Left kidney (tissue), 8 donors: ENCODE measurements around the gene CFAP100. TPM values are rescaled to one million over a fixed set of nuclear protein-coding genes. Genes with fewer than 3 reads are reported as not detected.
A peak's percentile ranks its signal among the peaks of the same experiment; 100 is the strongest.

Source experiments
- DNase-seq: peaks from one replicate; pipeline ENCODE4 v3.0.0-alpha.2; 2013
- long read RNA-seq, 8 donors: transcript quantifications; one replicate each; lab custom pipeline, GENCODE V29; 2026
- polyA plus RNA-seq: library from polyadenylated mRNA; unstranded; fragments of 120-200 nt; gene quantifications from one replicate; pipeline ENCODE4 v1.2.1, GENCODE V29; 2013; ENCODE audit not compliant: insufficient read length

Gene CFAP100
- 1.7 TPM for polyA plus RNA-seq
- long read RNA-seq, donor 1: 0 reads
- long read RNA-seq, donor 2: 0 reads
- long read RNA-seq, donor 3: 0 reads
- long read RNA-seq, donor 4: 0 reads
- long read RNA-seq, donor 5: 0 reads
- long read RNA-seq, donor 6: 0 reads
- long read RNA-seq, donor 7: 0 reads
- long read RNA-seq, donor 8: 0 reads

DNA sequence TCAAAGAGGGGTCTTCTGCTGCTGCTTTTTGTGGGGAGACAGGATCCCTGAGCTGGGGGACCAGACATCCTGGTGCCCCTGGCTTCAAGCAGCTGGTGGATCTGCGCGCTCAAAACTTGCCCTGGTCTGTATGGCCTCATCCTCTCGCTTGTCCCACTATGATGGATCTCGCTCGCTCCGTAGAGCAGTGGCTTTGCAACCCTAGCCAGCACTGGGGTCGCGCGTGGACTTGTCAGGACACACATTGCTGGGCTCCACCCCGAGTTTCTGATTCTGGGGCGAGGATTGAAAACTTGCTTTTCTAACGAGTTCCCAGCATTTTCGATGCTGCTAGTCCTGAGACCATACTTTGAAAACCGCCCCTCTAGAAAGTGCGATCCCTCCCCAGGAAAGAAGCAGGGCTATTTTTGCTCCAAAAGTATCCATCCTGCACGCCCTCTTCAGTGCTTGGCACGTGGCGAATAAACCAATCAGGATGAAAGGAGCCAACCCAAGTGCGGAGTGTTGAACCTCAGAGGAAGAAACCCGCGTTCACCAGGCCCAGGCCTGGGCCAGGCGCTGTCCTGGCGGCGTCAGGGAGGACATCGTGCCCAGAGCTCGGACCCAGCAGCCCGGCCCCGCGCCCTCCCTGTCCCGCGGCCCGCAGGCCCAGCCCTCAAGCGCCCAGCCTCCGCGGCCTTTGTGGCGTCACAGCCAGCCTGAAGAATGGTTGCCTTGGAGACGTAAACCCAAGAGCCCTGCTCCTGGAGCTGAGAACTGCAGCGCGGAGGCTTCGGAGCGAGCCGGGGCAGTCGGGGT lies at the start of gene CFAP100:
TSS of gene CFAP100 (plus strand) at position 731 of the 798 bp plus-strand sequence. CDS start 1,092 bp downstream, outside the sequence.
- peak; percentile 71 for DNase-seq

DNA sequence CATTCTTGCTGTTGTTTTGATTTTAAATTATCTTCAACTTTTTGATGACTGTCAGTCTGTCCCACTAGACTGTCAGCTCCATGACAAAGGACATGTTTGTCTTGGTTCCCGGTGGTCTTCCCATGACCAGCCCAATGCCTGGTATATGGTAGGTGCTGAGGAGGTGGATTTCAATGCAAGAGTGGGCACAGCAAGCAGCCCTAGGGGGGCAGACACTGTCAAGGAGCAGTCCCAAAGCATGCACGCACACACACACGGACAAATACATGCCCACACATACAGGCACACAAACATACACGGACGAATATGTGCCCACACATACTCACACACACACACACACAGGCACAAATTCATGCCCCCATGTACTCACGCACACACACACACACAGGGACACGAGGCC lies 49.5 kb upstream of the CFAP100 start:
- DNase-seq: no peak

DNA sequence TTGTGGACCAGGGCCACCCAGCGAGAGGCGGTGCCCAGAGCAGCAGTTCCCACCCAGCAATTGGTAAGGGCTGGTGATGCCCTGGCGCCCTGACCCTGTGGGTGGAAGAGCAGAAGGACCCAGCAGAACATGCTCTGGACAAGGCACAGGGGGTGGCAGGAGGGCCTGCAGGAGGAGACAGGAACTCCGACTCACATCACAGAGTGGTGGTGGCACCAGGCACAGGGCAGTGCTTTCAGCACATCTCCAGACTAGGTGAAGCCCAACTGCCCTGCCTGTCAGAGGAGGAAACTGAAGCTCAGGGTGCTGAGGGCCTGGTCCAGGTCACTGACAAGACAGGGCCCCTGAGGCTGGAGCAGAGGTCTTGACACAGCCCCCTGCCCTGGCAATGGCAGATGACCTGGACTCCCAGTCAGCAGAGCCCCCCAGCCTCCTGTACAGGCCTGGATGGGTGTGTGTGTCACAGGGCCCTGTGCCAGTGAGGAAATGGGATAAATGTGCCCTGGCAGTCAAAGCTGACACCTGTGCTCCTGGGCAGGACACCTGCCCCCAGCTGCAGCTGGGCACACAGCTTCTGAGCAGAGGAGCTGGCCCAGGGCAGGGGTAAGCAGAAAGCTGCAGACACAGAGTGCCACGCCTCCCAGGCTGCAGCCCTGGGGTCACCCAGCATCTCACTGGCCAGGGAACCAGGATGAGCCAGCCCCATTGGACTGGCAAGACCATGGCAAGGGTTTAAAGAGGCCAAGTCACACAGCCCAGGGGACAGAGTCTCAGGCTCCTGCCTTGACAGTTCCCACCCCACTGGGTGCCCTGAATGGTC lies 48.9 kb upstream of the CFAP100 start:
- DNase-seq: no peak

DNA sequence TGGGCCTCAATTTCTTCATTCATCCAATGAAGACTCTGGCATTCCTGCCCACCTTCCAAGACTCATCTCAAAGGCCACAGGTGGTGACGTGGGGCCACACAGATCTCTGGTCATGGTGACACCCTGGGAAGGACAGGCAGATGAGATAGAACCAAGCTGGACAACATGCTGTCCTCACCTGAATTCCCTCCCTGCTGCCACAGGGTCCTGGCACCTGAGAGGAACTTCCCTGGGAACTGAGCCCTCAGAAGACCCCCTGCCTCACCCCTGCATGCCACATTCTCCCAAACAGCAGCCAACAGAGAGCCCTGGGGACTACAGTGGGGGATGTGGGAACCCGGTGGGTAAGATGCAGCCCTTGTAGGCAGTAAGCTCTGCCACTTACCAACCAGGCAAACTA lies 48.2 kb upstream of the CFAP100 start:
- no peak for DNase-seq

DNA sequence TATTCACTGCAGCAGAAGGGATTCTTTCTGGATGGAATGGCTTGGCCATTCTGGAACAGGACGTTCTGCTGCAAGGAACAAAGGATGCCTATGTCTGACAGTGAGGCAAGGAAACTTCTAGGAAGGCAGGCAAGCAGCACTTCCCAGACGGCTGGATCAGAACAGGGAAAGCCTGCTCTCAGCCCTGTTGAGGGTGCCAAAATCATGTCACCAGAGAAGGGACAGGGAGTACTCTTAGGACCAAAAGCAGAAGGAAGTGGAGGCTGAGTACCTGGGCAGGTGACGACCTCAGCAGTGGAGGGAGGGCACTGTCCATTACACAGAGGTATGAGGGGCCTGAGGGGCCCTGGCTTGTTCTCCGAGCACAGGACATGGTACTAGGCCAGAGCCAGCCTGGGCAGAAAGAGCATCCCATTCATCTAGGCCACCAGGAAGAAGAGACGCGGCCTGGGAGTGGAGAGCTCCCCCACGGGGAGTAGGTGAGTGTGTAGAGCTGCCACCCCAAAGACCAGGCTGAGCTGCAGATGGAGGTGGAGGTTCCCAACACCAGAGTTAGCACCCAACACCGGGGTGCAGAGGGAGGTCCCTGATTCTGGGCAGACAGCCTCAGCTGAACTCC lies 47.1 kb upstream of the CFAP100 start:
- no peak for DNase-seq

DNA sequence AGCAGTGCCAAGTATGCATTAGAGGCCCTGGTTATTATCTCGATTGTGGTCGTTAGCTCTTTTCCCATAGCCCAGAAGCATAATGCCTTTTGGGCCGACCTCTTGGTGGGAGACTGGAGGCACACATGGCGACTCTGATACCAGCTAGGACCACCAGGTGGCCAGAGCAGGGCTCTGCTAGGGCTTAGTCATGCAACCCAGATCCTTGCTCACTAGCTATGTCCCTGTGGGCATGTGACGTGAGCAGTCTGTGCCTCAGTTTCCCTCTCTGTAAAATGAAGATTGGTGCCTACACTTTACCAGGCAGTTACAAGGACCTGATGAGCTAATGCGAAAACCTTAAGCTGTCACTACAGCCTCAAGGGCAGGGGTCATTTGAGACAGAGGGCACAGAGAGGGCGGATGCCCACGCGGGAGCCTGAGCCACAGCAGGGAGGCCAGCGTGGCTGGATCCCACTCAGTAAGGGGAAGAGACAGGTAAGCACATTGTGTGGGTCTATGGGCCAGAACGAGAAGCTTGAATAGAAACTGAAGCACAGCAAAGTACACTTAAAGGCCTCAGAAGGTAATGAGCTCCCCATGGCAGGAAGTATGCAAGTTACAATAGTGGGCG lies 46.3 kb upstream of the CFAP100 start:
- no peak for DNase-seq

DNA sequence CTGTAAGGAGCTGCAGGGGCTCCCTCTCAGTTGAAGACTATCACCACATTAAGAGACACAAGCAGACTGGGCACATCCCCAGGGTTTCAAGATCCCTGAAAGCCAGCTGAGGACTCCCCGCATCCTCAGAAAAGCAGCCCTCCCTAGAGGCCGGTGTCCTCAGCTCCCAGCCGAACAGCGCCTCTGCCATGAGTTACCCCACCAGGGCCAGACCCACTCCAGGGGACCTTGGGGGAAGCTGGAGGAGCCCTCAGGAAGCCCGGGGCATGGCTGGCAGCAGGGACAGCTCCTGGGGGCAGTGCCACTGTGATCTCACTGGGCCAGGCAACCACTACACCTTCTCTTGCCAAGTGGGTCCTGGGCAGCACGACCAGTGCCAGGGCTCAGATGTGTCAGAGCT lies 45.6 kb upstream of the CFAP100 start:
- DNase-seq: no peak

DNA sequence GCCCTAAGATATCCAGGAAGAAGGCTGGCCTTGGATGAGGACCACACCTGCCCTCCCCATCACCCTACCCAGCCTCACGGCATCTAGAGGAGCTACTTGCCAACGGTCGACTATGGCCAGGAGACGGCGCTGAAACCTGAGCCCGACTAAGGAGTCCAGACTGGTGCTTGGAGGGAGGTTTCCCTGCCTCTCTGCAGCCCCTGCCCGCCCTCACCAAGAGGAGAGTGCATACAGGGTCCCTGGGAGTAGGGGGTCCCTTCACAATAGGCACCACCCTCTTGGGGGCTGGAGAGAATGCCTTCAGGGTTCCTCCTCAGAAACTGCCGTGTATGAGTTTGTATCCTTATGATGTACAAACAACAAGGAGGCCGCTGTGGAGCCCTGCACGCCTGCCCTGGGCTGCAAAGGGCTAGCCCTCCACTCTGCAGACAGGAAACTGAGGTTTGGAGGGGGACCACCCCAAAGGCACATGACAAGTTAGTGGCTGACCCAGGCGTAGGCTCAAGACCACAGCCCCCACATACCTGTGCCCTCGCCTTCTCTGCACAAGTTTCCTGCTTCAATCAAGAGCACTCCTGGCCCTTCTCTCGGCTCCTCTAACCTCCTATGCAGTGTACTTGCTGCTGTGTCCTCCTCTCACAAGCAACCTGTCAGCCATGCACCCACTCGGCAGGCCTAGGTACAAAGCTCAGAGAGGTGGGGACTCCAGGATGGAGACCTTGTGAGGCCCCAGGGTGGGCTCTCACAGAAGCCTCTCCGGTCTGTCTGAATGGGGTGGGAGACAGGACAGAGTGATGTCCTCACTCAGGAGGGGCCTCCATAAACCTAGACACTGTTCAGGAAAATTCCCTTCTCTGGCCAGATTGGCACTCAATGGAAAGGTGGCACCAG lies 44.9 kb upstream of the CFAP100 start:
- no peak for DNase-seq

DNA sequence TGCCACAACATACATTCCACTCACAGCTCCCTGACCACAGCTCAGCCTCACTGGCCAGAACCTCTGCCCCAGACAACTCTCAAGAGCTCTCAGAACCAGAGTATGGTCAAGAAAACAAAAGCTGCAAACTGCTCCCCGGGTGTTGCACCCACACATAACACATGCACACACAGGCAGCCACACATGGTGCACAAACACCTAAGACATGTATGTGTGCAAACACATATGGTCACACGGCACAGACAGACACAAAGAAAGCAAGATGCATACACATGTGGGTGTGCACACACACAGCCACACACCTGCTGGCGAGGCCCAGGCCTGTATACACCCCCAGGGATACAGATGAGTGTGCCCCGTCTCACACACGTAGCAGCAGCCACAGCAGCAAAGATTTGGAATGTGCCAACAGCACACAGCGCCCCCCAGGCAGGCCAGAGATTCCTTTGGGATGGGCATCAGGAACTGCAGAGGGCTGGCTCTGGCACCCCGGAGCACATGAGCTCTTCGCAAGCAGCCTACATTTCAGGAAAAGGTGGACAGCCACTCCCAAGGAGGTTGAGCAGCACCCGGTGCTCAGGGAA lies 44.1 kb upstream of the CFAP100 start:
- no peak for DNase-seq

DNA sequence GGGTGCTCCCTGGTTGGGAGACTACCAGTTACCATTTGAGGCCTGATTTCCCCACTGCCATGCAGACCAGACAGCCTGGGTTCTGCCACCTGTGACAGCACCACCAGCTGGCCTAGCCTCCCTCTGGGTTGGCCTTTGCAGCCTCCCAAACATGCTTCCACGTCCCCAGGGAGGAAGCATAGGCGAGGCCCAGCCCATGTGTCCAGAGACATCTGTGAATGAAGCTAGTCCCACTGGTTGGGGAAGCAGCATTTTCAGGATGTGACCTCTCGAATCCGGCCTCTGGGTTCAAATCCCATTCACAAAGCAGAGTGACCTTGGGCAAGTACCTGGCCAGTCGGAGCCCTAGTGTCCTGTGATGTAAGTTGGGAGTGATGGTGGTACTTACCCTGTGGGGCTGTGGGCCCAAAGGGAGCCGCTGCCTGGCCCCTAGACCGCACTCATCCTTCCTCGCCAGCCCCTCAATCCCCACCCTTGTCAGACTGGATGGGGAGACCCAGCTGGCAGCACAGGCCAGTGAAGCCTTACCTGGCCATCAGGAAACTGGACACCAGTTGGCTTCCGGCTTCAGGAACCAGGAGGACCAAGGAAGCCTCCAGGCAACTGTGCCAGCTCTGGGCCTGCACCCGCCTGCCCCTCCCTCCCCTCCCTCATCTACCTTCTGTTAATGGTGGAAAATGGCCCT lies 43.5 kb upstream of the CFAP100 start:
- DNase-seq: no peak

DNA sequence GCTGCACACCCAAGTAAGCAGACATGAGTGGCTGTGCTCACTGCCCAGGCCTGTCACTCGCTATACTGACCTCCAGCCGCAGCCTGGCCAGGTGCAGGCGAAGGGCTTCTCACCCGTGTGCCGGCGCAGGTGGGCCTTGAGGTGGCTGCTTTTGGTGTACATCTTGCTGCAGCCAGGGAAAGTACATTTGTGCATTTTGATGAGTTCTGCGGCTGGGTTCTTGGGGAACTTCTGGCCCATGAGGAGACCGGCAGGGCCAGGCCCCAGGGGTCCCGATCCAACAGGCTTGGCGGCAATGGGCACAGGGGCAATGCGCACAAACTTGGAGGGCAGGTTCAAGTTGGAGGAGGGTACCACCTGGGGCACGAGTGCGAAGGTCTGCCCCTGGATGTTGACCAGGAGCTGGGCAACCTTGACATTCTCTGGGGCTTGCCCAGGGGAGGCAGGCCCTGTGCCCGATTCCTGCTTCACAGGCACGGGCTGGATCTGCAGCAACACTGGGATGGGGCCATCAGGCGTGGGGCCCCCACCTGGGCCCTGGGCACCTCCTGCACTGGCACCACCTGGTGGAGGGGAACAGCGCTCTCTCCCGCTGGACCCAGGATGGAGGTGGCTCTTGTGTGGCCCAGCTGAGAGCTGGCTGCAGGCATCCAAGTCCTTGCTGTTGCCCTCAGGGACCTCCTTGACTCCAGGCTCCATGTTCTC lies 42.8 kb upstream of the CFAP100 start:
- DNase-seq: no peak

DNA sequence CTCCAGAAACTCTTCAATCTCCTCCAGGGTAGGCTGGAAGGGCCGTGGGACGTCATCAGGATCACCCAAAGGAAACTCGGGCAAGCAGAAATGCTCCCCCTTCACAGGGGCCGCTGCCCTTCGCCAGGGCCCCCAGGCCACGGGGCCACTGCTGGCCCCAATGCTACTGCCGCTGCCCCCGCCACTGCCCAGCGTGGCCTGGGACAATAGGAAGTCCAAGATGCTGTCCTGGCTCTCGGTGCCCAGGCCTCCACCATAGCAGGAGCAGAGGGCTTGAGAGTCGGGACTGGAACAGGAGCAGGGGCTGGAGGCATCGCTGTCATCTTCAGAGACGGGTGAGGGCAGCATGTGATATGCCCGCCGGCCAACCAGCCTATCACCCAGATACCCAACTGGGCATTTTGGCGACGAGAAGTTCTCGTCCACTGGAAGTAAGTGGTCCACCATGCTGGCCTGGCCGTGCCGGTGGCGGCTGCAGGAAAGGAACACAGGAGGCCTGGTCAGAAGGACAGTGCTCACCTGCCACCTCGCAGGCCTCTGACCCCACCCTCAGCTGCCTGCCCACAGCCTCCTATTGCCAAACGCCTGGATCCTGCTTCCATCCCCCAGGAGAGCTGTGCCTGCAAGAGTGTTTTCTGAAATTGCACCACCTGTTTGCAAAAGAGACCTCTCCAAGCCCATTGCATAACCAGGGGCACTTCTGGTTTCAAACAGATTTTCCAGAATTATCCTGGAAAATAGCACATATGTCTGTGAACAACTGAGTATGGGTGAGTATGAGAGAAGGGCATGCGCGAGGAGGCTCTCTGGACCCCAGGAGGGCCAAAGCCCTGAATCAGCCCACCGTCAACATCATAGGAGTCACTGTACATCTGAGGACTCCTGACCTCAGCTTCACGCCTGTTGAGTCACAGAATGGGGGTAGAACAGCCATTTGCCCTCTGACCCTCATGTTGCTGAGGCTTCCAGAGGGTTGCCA lies 41.9 kb upstream of the CFAP100 start:
- no peak for DNase-seq

DNA sequence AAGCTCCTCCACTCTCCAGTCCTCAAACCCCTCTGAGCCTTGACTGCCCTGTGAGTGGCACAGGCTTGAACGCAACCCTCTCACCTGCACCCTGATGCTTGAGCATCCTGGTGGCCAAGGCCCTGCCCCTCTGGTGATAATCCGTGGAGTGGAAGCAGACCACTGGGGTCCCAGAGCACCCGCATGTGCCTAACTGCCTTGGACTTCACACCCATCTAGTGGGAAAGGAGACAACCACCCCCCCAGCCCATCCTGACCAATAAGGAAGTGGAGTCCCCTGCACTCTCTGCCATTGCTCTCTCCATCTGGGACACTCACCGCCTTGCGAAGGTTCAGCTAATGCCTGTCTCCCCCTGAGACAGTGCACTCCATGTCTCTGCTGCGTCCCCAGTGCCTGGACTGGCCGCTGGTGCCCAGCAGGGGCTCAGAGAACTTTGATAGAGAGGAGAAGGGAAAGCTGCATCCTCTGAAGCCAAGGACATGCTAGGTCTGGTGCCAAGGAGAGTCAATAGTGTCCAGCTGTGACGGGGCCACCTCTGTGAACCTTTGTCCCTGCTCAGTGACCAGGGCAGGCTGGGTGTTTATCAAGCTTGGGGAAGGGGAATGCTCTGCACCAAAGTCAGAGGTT lies 40.9 kb upstream of the CFAP100 start:
- no peak for DNase-seq

DNA sequence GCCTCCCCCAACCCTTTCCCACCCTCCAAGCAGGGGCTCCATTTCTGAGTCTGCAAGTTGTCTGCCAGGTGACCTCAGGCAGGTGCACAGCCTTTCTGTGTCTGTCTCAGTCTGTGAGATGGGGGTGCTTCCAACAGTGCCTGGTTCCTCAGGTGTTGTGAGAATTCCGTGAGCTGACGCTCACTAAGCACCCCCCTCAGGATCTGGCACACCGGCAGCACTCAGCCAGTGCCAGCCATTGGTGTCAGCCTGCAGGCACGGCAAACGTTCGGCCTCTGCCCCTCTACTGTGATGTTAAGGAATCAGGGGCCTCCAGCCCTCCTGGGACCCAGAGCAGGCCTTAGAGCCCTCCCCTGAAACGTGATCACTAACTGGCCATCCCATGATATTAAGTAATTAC lies 39.9 kb upstream of the CFAP100 start:
- no peak for DNase-seq

DNA sequence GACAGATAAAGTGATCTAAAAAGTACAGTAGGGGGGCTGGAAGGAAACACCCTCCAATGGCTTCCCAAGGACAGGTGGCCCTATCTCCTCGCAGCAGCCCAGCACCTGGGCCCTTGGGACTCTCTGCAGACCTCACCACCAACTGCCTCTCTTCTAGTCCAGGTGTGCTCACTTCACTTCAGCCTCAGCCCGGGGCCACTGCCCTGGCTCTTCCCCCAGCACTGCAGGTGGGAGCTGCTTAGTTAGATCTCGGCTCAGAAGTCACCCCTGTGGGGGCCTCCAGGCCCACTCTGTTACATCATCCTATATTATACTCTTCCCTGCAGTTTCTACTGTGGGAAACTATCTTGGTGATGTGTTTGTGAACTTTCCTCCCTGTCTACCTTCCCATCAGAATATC lies 39.5 kb upstream of the CFAP100 start:
- no peak for DNase-seq

DNA sequence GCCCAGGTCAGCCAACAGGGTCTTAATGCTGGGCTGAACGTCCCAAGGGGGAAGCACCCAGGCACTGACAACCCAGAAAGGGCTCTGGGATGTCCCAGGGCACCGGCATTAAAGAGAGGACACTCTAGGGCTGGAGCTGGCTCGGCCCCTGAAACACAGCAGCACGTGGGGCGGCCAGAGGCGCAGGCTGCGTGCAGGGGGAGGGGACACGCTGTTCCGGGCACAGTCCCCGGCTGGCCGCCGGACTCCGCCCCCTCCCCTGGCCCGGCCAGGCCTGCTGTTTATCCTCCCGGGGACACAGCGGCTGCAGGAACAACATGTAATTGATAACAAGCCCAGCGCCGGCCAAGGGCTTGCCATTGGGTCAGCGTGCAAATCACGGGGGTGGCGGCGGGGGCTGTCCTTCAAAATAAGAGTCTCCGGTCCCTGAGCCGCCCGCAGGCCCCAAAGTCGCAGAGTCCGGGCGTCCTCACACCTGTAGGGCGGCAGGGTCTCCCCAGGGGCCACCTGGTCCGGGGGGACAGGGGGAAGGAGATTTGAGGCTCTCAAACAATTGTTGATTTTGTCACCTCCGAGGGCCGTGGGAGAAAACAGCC lies 38.8 kb upstream of the CFAP100 start:
- DNase-seq: peak; percentile 70
